ENCODE measurements around the gene SPCS1. TPM values are rescaled to one million over a fixed set of nuclear protein-coding genes. Genes with fewer than 3 reads are reported as not detected.

SPCS1 gene
- polyA plus RNA-seq, 1 donor (not counting 4 experiments of a cell fraction or from before 2014, with no cell fraction given), result 140 TPM

GRCh38 chr3:52730681-52731080 lies 24.8 kb downstream of the SPCS1 start:
- FAIRE-seq (no peak), DNase-seq (ENCODE audit: low read depth, low spot score) (no peak)
- Histone ChIP-seq H3K4me2 (ENCODE audit: control insufficient read depth, extremely low read depth, insufficient read depth, low read depth, low read length) (no peak overlapping the region), H3K36me3 (ENCODE audit: control insufficient read depth in 2 of 2, extremely low read depth in 1 of 2, insufficient read depth in 2 of 2, low read length in 2 of 2) (peaks cover 7 to 8% of the 10 kb centered on the region in 2 experiments), H3K9ac (ENCODE audit: control insufficient read depth, extremely low read depth, insufficient read depth, low read length) (no peak overlapping the region), H3K27ac (ENCODE audit: control insufficient read depth, insufficient read depth, low read length) (no peak overlapping the region), H3K9me1 (ENCODE audit: control insufficient read depth, extremely low read depth, insufficient read depth, low read length) (no peaks in the 10 kb centered on the region), H2AFZ (ENCODE audit: control insufficient read depth, low read length) (no peak overlapping the region), H3K4me3 (ENCODE audit: control insufficient read depth in 2 of 3, extremely low read depth in 1 of 3, insufficient read depth in 2 of 3, low read depth in 1 of 3, low read length in 3 of 3) (no peak overlapping the region), H4K20me1 (ENCODE audit: control insufficient read depth, extremely low read depth, insufficient read depth, low read length) (no peaks in the 10 kb centered on the region), H3K79me2 (ENCODE audit: control insufficient read depth, insufficient read depth, low read length) (no peaks in the 10 kb centered on the region), H3K4me1 (ENCODE audit: control insufficient read depth, extremely low read depth, insufficient read depth, low read length) (no peaks in the 10 kb centered on the region), H3K27me3 (ENCODE audit: control insufficient read depth, extremely low read depth, insufficient read depth, low read length) (no peaks in the 10 kb centered on the region), H3K9me3 (ENCODE audit: control insufficient read depth, low read depth, low read length) (peaks cover 7% of the 10 kb centered on the region)
- TF ChIP-seq EZH2 (IDR thresholded peaks at IDR 0.05; ENCODE audit: low read length), result no peak
- TF ChIP-seq, protein P1, sequence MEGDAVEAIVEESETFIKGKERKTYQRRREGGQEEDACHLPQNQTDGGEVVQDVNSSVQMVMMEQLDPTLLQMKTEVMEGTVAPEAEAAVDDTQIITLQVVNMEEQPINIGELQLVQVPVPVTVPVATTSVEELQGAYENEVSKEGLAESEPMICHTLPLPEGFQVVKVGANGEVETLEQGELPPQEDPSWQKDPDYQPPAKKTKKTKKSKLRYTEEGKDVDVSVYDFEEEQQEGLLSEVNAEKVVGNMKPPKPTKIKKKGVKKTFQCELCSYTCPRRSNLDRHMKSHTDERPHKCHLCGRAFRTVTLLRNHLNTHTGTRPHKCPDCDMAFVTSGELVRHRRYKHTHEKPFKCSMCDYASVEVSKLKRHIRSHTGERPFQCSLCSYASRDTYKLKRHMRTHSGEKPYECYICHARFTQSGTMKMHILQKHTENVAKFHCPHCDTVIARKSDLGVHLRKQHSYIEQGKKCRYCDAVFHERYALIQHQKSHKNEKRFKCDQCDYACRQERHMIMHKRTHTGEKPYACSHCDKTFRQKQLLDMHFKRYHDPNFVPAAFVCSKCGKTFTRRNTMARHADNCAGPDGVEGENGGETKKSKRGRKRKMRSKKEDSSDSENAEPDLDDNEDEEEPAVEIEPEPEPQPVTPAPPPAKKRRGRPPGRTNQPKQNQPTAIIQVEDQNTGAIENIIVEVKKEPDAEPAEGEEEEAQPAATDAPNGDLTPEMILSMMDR (optimal IDR thresholded peaks at IDR 0.05 in 1 of 3, IDR thresholded peaks at IDR 0.05 in 1 of 3, conservative IDR thresholded peaks at IDR 0.05 in 1 of 3; ENCODE audit: extremely low read depth in 1 of 3, insufficient read depth in 2 of 3, low read length in 3 of 3), result no peak
- dilution Hi-C loops (cut with MboI; ENCODE audit: extremely low pct_ligation_motif_present, low sequenced_read_pairs), result no loop called here

DNA sequence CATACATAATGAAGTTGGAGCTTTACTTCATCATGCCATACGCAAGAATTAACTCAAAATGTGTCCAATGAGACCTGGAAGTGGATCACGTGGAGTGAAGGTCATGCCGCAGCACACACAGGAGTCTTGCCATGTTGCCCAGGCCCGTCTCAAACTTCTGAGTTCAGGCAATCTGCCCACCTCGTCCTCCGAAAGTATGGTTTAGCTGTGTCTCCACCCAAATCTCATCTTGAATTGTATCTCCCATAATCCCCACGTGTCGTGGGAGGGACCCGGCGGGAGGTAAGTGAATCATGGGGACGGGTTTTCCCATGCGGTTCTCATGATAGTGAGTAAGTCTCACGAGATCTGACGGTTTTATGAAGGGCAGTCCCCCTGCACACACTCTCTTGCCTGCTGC lies 25.7 kb downstream of the SPCS1 start:
- FAIRE-seq (no peak), DNase-seq (ENCODE audit: low read depth, low spot score) (no peak)
- dilution Hi-C loops (cut with MboI; ENCODE audit: extremely low pct_ligation_motif_present, low sequenced_read_pairs), result no loop called here
- Histone ChIP-seq H3K9me3 (ENCODE audit: control insufficient read depth, low read depth, low read length) (peaks cover 7% of the 10 kb centered on the region), H3K36me3 (ENCODE audit: control insufficient read depth in 2 of 2, extremely low read depth in 1 of 2, insufficient read depth in 2 of 2, low read length in 2 of 2) (peaks cover 7 to 8% of the 10 kb centered on the region in 2 experiments), H2AFZ (ENCODE audit: control insufficient read depth, low read length) (no peak overlapping the region), H3K27me3 (ENCODE audit: control insufficient read depth, extremely low read depth, insufficient read depth, low read length) (no peaks in the 10 kb centered on the region), H3K4me2 (ENCODE audit: control insufficient read depth, extremely low read depth, insufficient read depth, low read depth, low read length) (no peak overlapping the region), H3K9ac (ENCODE audit: control insufficient read depth, extremely low read depth, insufficient read depth, low read length) (no peak overlapping the region), H3K4me1 (ENCODE audit: control insufficient read depth, extremely low read depth, insufficient read depth, low read length) (no peaks in the 10 kb centered on the region), H4K20me1 (ENCODE audit: control insufficient read depth, extremely low read depth, insufficient read depth, low read length) (no peaks in the 10 kb centered on the region), H3K4me3 (ENCODE audit: control insufficient read depth in 2 of 3, extremely low read depth in 1 of 3, insufficient read depth in 2 of 3, low read depth in 1 of 3, low read length in 3 of 3) (no peak overlapping the region), H3K27ac (ENCODE audit: control insufficient read depth, insufficient read depth, low read length) (no peak overlapping the region), H3K9me1 (ENCODE audit: control insufficient read depth, extremely low read depth, insufficient read depth, low read length) (no peaks in the 10 kb centered on the region), H3K79me2 (ENCODE audit: control insufficient read depth, insufficient read depth, low read length) (no peaks in the 10 kb centered on the region)
- TF ChIP-seq, protein P1 (optimal IDR thresholded peaks at IDR 0.05 in 1 of 3, IDR thresholded peaks at IDR 0.05 in 1 of 3, conservative IDR thresholded peaks at IDR 0.05 in 1 of 3; ENCODE audit: extremely low read depth in 1 of 3, insufficient read depth in 2 of 3, low read length in 3 of 3), result no peak
- no peak for TF ChIP-seq EZH2 (IDR thresholded peaks at IDR 0.05; ENCODE audit: low read length)

Measured in keratinocyte (primary cell).